LNCAP (cell line): ENCODE measurements around the gene TRA2A.

Experiments
- CTCF ChIP-seq: fragments of 450-650 bp; IDR thresholded peaks from 2 replicates; pipeline ENCODE4 v1.5.1; 2017; ENCODE audit warnings: mild to moderate bottlenecking

The TRA2A gene

GRCh38 chr7:23531794-23532489, at the start of gene TRA2A:
Gene TRA2A (minus strand): TSS chr7:23531981. CDS start chr7:23531824, 157 bp downstream.
- TF ChIP-seq CTCF, result no peak

GRCh38 chr7:23570592-23571200, 38.9 kb upstream of the TRA2A start:
- peak; percentile 87 for TF ChIP-seq CTCF

- TF ChIP-seq CTCF, result no peak
Measured at GRCh38 chr7:23558303-23558702, 26.5 kb upstream of the TRA2A start.

GRCh38 chr7:23547662-23548061, 15.9 kb upstream of the TRA2A start:
- no peak for TF ChIP-seq CTCF

GRCh38 chr7:23546897-23547572, 15.3 kb upstream of the TRA2A start:
- peak; percentile 98 for TF ChIP-seq CTCF

GRCh38 chr7:23545493-23545892, 13.7 kb upstream of the TRA2A start:
- no peak for TF ChIP-seq CTCF

- peak; percentile 59 for TF ChIP-seq CTCF
Measured at GRCh38 chr7:23544913-23545354, 13.2 kb upstream of the TRA2A start.
